Tongue (tissue), 3 donors: ENCODE measurements around the gene SLC16A13. TPM values are rescaled to one million over a fixed set of nuclear protein-coding genes. Genes with fewer than 3 reads are reported as not detected.
A peak's percentile ranks its signal among the peaks of the same experiment; 100 is the strongest.
"Not testable (repeated sequence)": the region's sequence is repeated elsewhere in the genome, so short reads cannot be mapped to it uniquely, and the experiment has no call there.

Experiments used
- DNase-seq: peaks from one replicate; pipeline ENCODE4 v3.0.0-alpha.2; 2015
- small RNA-seq: library from RNA; depleted of rRNA; stranded (forward); fragments of <200 nt; gene quantifications from one replicate; pipeline ENCODE3, GENCODE V24; 2014; ENCODE audit warnings: low replicate concordance
- total RNA-seq: library from RNA; depleted of rRNA; stranded (reverse); fragments of >200 nt; gene quantifications from one replicate; pipeline ENCODE4 v1.2.3, GENCODE V29; 2014

SLC16A13 gene
- total RNA-seq, 1 donor from 2014 or later: 1.3 TPM

- no peak for DNase-seq
These were observed 31.4 kb downstream of the SLC16A13 start for GRCh38 chr17:7067198-7067597.

- no peak for DNase-seq
These were observed 32.5 kb downstream of the SLC16A13 start for GRCh38 chr17:7068268-7068667.

GRCh38 chr17:7070712-7071111, 34.9 kb downstream of the SLC16A13 start:
- DNase-seq: no peak

GRCh38 chr17:7072406-7072805, 36.6 kb downstream of the SLC16A13 start:
- DNase-seq: no peak

- no peak for DNase-seq
These were observed 39.1 kb downstream of the SLC16A13 start for GRCh38 chr17:7074931-7075330.

GRCh38 chr17:7077911-7078546, 42.2 kb downstream of the SLC16A13 start:
- no peak for DNase-seq

GRCh38 chr17:7078711-7079110, 42.9 kb downstream of the SLC16A13 start:
- no peak for DNase-seq

- DNase-seq: no peak
These were observed 44.0 kb downstream of the SLC16A13 start, which contains the start of gene CLEC10A for GRCh38 chr17:7079581-7080455. CLEC10A (minus strand) TSS chr17:7080251; CDS start chr17:7078812, 1,439 bp downstream.

- peak; percentile 20 for DNase-seq
These were observed 44.7 kb downstream of the SLC16A13 start for GRCh38 chr17:7080456-7081041.

- no peak for DNase-seq
These were observed 45.7 kb downstream of the SLC16A13 start for GRCh38 chr17:7081341-7082062.

- DNase-seq: no peak
These were observed 47.8 kb downstream of the SLC16A13 start for GRCh38 chr17:7083592-7083991.

GRCh38 chr17:7084088-7084487, 48.3 kb downstream of the SLC16A13 start:
- DNase-seq: no peak

GRCh38 chr17:7088442-7088841, 52.6 kb downstream of the SLC16A13 start:
- DNase-seq: peak; percentile 46

- DNase-seq: not testable (repeated sequence)
These were observed 53.8 kb downstream of the SLC16A13 start for GRCh38 chr17:7089570-7089969.

Small RNA genes lying within 50 kb of the gene (small RNA-seq; reads per million reads assigned to genes)
- gene AC120057.1: not detected

Other genes with a start within 250 kb of the SLC16A13 start
- gene TEKT1, start 204.3 kb upstream of the SLC16A13 start, total RNA-seq: not detected
- gene ALOX12, start 40.0 kb upstream of the SLC16A13 start, total RNA-seq: 12.2 TPM
- gene RNASEK, start 23.4 kb upstream of the SLC16A13 start, total RNA-seq: 41.0 TPM
- 14.9 TPM for gene BCL6B, start 13.0 kb upstream of the SLC16A13 start, total RNA-seq
- gene SLC16A11, start 8.1 kb downstream of the SLC16A13 start, total RNA-seq: not detected
- 2.8 TPM for gene CLEC10A, start 44.2 kb downstream of the SLC16A13 start, total RNA-seq
- not detected for gene ASGR2, start 78.8 kb downstream of the SLC16A13 start, total RNA-seq
- 0.21 TPM for gene ASGR1, start 143.4 kb downstream of the SLC16A13 start, total RNA-seq
- gene DLG4, start 183.8 kb downstream of the SLC16A13 start, total RNA-seq: 11.1 TPM
- 260 TPM for gene ACADVL, start 183.9 kb downstream of the SLC16A13 start, total RNA-seq
- 53.7 TPM for gene DVL2, start 198.5 kb downstream of the SLC16A13 start, total RNA-seq
- gene PHF23, start 203.4 kb downstream of the SLC16A13 start, total RNA-seq: 22.3 TPM
- gene GABARAP, start 206.4 kb downstream of the SLC16A13 start, total RNA-seq: 283 TPM
- 63.6 TPM for gene CTDNEP1, start 215.7 kb downstream of the SLC16A13 start, total RNA-seq
- 43.2 TPM for gene ELP5, start 216.2 kb downstream of the SLC16A13 start, total RNA-seq
- gene CLDN7, start 226.5 kb downstream of the SLC16A13 start, total RNA-seq: 22.2 TPM
- gene SLC2A4, start 245.7 kb downstream of the SLC16A13 start, total RNA-seq: 75.2 TPM